HG03439 (cell line): Measurements from ENCODE around the gene ARL16.

ENCODE experiments used
- ATAC-seq: cut with Tn5 transposase; IDR thresholded peaks from one replicate; pipeline ENCODE4 v1.9.1; 2021; ENCODE audit warnings: mild to moderate bottlenecking, moderate library complexity; ENCODE audit not compliant: unreplicated experiment

The ARL16 gene

GRCh38 chr17:81673561-81674258 is 9.9 kb downstream of the ARL16 start:
- no peak for ATAC-seq

GRCh38 chr17:81672954-81673353 is 10.6 kb downstream of the ARL16 start:
- ATAC-seq: no peak

DNA sequence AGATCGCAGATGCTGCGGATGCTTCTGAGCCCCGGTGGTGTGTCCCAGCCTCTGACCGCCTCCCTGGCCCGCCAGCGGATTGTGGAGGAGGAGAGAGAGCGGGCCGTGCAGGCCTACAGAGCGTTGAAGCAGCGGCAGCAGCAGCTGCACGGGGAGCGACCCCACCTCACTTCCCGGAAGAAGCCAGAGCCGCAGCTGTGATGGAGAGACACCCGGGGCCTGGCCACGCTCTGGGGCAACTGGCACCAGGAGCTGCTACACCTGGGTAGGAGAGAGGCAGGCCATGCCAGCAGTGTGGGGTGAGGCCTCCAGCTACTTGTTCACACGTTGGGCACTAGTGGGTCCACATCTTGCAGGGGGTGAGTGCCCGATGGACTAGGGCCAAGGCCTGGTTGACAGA is 11.1 kb downstream of the ARL16 start:
- no peak for ATAC-seq

- no peak for ATAC-seq
Measured at GRCh38 chr17:81667754-81668153, 15.8 kb downstream of the ARL16 start.

- ATAC-seq: peak; percentile 90
Measured at GRCh38 chr17:81666342-81667191, 17.0 kb downstream of the ARL16 start, which contains the start of the genes CCDC137 and OXLD1. TSS of gene CCDC137 (plus strand) at chr17:81666737. CDS start at chr17:81666767, 30 bp downstream. TSS of gene OXLD1 (minus strand) at chr17:81666605. CDS start at chr17:81666577, 28 bp downstream.

GRCh38 chr17:81666092-81666341 is 17.6 kb downstream of the ARL16 start:
- ATAC-seq: peak; percentile 7

GRCh38 chr17:81665205-81666091 is 18.1 kb downstream of the ARL16 start:
- no peak for ATAC-seq

DNA sequence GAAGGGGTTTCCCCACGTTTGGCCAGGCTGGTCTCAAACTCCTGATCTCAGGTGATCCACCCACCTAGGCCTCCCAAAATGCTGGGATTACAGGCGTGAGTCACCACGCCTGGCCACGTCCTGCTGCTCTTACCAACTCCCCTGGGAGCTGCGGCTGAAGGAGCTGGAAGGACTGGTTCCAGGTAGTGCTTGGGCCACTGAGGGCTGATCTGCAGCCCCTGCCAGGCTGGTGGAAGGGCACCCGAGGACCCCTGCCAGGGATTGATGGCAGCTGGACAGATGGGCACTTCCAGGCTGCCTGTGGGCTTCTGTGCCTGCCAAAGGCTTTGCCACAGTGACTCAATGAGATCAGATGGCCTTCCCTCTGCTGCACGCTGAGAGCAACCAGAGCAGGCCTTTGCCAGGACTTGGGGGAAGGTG is 19.5 kb downstream of the ARL16 start:
- no peak for ATAC-seq

- no peak for ATAC-seq
Measured at GRCh38 chr17:81662002-81662401, 21.6 kb downstream of the ARL16 start.

DNA sequence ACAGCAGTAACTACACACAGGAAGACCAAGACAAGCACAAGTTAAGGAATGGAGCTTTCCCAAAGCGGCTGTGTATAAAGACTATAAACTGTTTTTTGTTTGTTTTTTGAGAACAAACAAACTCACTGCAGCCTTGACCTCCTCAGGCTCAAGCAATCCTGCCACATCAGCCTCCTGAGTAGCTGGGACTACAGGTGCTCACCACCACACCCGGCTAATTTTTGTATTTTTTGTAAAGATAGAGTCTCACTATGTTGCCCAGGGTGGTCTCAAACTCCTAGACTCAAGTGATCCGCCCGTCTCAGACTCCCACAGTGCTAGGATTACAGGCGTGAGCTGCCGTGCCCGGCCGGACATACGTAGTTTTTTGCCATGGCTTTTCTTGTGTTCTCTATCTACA is 23.2 kb downstream of the ARL16 start:
- no peak for ATAC-seq

DNA sequence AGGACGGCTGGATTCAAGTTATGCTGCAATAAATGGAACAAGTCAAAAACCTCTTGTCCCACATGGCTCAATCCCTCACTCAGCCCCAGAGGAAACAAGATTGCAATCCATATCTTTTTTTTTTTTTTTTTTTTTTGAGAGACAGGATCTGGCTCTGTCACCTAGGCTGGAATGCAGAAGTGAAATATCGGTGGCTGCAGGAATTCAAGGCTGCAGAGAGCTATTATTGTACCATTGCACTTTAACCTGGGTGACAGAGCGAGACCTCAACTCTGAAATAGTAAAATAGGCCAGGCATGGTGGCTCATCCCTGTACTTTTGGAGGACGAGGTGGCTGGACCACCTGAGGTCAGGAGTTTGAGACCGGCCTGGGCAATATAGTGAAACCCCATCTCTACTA is 24.6 kb downstream of the ARL16 start:
- ATAC-seq: no peak

GRCh38 chr17:81656835-81657234 is 26.8 kb downstream of the ARL16 start:
- ATAC-seq: no peak

DNA sequence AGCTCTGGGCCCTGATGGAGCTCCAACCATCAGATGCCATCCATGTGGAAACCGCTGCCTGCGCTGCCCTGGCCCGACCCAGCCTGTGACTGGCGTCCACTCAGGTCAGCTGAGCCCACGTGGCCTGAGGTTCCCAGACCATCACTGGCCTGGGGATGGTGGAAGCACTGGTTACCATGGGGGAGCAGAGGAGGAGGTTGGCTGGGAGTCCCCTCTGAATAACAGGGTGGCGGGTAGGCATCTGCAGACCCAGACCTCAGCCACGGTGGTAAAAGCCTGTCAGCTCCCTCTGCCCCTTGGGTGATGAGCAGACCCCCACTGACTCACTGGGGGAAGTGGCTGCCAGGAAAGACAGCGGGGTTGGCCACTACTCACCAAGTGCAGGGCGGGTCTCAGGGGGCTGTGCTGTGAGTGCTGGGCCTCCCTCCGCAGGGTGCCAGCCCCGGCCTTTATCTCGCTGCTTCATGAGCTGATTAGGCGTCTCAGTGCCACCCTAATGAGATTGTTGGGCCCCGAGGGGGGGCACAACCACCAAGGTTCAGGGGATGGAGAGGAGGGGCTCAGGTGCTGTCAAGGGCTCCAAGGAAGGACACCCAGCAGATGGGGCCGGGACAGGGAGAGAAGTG is 27.4 kb downstream of the ARL16 start, which contains the start of gene PDE6G:
PDE6G (minus strand) TSS at position 425 of the 626 bp plus-strand sequence. CDS start 3,237 bp downstream, outside the sequence.
- ATAC-seq: no peak

DNA sequence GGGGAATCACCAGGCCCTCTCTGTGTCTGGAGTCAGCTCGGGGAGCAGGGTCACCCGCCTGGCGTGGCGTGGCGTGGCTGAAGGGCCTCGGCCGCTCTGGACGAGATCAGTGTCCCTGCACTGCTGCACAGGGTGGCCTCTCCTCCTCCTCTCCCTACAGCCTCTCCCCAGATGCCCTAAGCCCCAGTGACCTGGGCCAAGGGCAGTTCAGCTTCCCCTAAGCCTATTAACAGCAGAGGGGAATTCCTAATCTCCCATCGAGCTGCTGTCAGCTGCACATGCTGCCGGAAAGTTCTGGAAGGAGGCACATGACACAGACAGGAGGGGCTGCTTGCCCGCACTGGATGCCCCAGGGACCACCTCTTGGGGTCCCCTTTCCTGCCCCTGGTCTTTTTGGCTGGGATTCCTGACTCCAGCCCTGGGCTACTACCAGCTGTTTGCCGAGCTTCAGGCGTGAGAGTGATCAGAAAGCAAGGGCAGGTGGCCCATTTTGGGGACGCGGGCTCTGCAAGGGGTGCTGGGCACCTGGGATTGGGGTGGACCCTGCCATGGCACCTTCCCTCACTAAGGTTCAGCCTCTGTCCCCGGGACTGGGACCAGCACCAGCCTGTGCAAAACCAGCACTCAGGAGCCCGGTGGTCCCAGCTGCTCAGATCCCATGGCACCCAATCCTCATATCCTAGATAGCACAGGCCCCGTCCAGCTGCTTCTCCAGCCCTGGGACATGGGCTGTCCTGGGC is 28.0 kb downstream of the ARL16 start:
- no peak for ATAC-seq

GRCh38 chr17:81652906-81653771 is 30.5 kb downstream of the ARL16 start:
- no peak for ATAC-seq

DNA sequence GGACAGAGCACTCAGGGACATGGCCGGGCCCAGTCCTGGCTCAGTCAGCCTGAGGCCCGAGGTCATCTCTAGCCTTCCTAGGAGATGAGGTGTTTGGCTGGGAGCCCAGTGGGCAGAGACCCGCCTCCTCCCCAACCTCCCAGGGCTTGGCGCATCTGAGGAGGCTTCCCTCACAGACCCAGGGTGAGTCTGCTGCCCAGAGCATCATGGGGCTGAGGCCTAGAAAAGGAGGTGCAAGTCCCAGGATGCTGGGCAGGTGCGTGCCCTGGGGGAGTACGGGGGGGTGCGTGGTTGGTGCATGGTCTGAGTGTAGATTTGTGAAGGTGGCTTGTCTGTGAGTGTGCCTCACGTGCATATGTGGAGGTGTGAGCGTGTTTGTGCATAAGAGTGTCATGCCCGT is 31.9 kb downstream of the ARL16 start:
- ATAC-seq: no peak

DNA sequence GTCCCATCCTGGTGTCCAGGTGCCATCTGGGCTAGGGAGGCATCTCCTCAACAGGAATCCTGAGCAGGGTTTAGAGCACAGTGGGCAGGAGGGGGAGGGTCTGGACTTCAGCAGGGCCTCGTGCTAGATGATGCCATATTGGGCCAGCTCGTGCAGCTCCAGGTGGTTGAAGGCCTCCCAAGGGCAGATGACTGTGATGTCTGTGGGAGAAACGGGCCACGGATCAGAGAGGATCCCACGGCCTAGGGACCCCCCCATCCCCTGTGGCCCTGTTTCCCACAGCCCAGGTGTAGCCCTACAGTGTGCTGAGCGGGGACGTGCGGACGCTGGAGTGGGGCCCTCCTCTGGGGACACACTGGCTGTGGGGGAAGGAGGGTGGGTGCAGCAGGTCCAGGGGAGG is 32.6 kb downstream of the ARL16 start:
- ATAC-seq: no peak

DNA sequence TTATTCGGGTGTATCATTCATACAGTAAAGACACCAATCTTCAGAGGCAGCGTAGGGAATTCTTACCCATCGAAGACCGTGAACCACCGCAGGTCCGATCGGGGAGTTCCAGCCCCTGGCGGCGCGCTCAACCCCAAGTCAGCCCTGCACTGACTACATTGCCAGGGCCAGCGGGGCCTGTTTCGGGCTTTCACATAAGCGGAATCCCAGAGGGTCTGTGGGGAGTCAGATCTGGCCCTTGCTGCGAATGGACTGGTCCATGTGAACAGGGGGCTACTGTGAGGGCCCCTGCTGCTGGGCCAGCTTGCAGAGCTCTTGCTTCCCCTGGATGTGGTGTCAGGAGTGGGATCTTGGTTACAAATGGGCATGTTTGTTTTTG is 34.9 kb downstream of the ARL16 start:
- ATAC-seq: no peak

- ATAC-seq: no peak
Measured at GRCh38 chr17:81648013-81648706, 35.4 kb downstream of the ARL16 start.
